Measurements from ENCODE around the gene LAMB2. TPM values are rescaled to one million over a fixed set of nuclear protein-coding genes. Genes with fewer than 3 reads are reported as not detected.

LAMB2 gene
- total RNA-seq, 2 experiments from 2014 or later = 0.44 TPM; not detected in 1

DNA sequence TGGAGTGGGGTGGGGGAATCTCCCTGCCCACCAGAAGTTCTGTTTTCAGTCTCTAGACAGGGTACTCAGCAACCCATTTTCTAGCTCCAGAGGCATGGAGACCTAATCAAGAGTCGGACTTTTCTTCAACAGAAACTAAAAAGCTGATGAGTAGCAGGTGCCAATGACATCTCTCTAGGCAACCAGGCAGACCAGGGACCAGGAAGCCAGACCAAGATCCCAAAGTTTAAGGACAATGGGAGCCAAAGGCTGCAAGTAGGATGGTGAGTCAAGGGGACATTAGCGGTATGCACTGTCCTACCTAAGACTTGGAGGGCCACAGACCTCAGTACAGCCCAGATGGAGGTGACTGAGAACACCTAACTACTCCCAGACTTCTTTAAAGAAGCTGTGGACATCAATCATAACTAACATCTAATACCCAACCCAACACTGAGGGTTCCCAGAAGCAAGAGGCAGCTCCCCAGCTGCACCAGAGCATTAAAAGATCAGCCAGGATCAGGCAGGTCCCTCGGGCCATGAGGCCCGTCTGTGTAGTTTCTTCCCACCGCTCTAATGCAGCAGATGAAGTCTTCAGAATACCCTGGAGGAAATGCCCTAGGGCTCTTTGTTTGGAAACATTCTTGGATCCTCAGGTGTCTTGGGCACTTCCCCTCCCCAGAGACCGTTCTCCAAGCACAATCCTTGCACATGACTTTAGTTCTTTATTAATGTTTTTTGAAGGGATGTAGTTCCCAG lies 32.3 kb upstream of the LAMB2 start:
- peaks cover 16% of the 10 kb centered on the region for H3K4me1 ChIP-seq (ENCODE audit: insufficient read depth, low read length, poor library complexity, severe bottlenecking)
- peak overlapping the region; percentile 89 for H3K4me2 ChIP-seq (ENCODE audit: low read length)
- H3K9me2 ChIP-seq (ENCODE audit: insufficient read depth, low read length) = no peaks in the 10 kb centered on the region
- H3K9me3 ChIP-seq (ENCODE audit: low read length) = peaks cover 4% of the 10 kb centered on the region; the same call in 1 of the 2 replicates
- POLR2A ChIA-PET = interaction anchor here (0.6 kb wide), 2 partner anchors 331 to 508 kb away, joined by 3 read pairs; no protein-coding TSS in a partner anchor
- H3K79me2 ChIP-seq (ENCODE audit: insufficient read depth, low read depth, low read length) = peaks cover 10% of the 10 kb centered on the region; the same call in 1 of the 2 replicates
- BruUV-seq (replicated peaks) = TSS peak; percentile 74
- no peaks in the 10 kb centered on the region for H4K20me1 ChIP-seq (ENCODE audit: insufficient read depth, low read length)
- H3K27ac ChIP-seq (ENCODE audit: low read depth, low read length, poor library complexity, severe bottlenecking) = peak overlapping the region; percentile 11
- no peak for DNase-seq (ENCODE audit: low spot score)
- intact Hi-C loops (cut with micrococcal nuclease; ENCODE audit: unreplicated experiment) = no loop called here
- peaks cover 30% of the 10 kb centered on the region for H3K36me3 ChIP-seq (ENCODE audit: insufficient read depth, low read length)
- CTCF ChIA-PET (ENCODE audit: unreplicated experiment) = interaction anchor here (0.5 kb wide), 1 partner anchor 9 kb away, joined by 3 read pairs; no protein-coding TSS in a partner anchor
- no peak overlapping the region for H2AFZ ChIP-seq (ENCODE audit: low read length)
- peak overlapping the region; percentile 92 for H3K4me3 ChIP-seq (ENCODE audit: low read depth, low read length, poor library complexity, severe bottlenecking)
- TF ChIP-seq, protein P1, sequence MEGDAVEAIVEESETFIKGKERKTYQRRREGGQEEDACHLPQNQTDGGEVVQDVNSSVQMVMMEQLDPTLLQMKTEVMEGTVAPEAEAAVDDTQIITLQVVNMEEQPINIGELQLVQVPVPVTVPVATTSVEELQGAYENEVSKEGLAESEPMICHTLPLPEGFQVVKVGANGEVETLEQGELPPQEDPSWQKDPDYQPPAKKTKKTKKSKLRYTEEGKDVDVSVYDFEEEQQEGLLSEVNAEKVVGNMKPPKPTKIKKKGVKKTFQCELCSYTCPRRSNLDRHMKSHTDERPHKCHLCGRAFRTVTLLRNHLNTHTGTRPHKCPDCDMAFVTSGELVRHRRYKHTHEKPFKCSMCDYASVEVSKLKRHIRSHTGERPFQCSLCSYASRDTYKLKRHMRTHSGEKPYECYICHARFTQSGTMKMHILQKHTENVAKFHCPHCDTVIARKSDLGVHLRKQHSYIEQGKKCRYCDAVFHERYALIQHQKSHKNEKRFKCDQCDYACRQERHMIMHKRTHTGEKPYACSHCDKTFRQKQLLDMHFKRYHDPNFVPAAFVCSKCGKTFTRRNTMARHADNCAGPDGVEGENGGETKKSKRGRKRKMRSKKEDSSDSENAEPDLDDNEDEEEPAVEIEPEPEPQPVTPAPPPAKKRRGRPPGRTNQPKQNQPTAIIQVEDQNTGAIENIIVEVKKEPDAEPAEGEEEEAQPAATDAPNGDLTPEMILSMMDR (conservative IDR thresholded peaks at IDR 0.05; ENCODE audit: low read length) = no peak
- TF ChIP-seq EZH2phosphoT487 (IDR thresholded peaks at IDR 0.05; ENCODE audit: borderline replicate concordance, low read depth, low read length) = no peak

DNA sequence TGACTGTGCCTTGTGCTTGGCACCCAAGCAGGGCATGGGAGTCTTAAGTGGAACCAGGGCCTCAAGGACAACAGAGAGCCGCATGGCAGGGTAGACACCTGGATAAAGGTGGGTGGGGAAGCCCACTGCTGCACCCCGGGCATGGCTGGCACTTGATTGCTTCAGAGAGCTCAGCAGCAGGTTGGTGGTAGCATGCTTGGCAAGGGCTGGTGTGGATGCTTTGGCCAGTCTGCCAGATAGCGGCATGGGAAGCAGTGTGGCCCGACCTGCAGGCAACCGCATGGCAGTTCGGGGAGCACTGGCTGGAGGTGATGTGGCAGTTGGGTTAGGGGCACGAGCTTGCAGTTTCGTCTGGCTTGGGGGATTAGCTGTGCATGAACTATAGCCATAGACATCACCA lies 30.8 kb upstream of the LAMB2 start:
- Histone ChIP-seq H3K4me2 (ENCODE audit: low read length) (no peak overlapping the region), H3K4me1 (ENCODE audit: insufficient read depth, low read length, poor library complexity, severe bottlenecking) (peaks cover 16% of the 10 kb centered on the region), H2AFZ (ENCODE audit: low read length) (no peak overlapping the region), H3K27ac (ENCODE audit: low read depth, low read length, poor library complexity, severe bottlenecking) (no peak overlapping the region), H3K9me3 (ENCODE audit: low read length) (peaks cover 4% of the 10 kb centered on the region; the same call in 1 of the 2 replicates), H3K9me2 (ENCODE audit: insufficient read depth, low read length) (no peaks in the 10 kb centered on the region), H3K79me2 (ENCODE audit: insufficient read depth, low read depth, low read length) (peaks cover 10% of the 10 kb centered on the region; the same call in 1 of the 2 replicates), H4K20me1 (ENCODE audit: insufficient read depth, low read length) (no peaks in the 10 kb centered on the region), H3K36me3 (ENCODE audit: insufficient read depth, low read length) (peaks cover 30% of the 10 kb centered on the region), H3K4me3 (ENCODE audit: low read depth, low read length, poor library complexity, severe bottlenecking) (no peak overlapping the region)
- no TSS peak for BruUV-seq (replicated peaks)
- TF ChIP-seq, protein P1 (conservative IDR thresholded peaks at IDR 0.05; ENCODE audit: low read length) = no peak
- TF ChIP-seq EZH2phosphoT487 (IDR thresholded peaks at IDR 0.05; ENCODE audit: borderline replicate concordance, low read depth, low read length) = no peak
- ChIA-PET POLR2A (interaction anchor here (0.6 kb wide), 1 partner anchor 139 kb away, joined by 3 read pairs; no protein-coding TSS in a partner anchor), CTCF (ENCODE audit: unreplicated experiment) (no interaction called here)
- intact Hi-C loops (cut with micrococcal nuclease; ENCODE audit: unreplicated experiment) = no loop called here
- DNase-seq (ENCODE audit: low spot score) = no peak

Data from OCI-LY7 (cell line).